ENCODE data around the gene STRIP2. TPM values are rescaled to one million over a fixed set of nuclear protein-coding genes. Genes with fewer than 3 reads are reported as not detected.
"Not testable (repeated sequence)": the region's sequence is repeated elsewhere in the genome, so short reads cannot be mapped to it uniquely, and the experiment has no call there.

The STRIP2 gene
- total RNA-seq, 2 donors from 2014 or later, result 0.67 to 2.1 TPM

DNA sequence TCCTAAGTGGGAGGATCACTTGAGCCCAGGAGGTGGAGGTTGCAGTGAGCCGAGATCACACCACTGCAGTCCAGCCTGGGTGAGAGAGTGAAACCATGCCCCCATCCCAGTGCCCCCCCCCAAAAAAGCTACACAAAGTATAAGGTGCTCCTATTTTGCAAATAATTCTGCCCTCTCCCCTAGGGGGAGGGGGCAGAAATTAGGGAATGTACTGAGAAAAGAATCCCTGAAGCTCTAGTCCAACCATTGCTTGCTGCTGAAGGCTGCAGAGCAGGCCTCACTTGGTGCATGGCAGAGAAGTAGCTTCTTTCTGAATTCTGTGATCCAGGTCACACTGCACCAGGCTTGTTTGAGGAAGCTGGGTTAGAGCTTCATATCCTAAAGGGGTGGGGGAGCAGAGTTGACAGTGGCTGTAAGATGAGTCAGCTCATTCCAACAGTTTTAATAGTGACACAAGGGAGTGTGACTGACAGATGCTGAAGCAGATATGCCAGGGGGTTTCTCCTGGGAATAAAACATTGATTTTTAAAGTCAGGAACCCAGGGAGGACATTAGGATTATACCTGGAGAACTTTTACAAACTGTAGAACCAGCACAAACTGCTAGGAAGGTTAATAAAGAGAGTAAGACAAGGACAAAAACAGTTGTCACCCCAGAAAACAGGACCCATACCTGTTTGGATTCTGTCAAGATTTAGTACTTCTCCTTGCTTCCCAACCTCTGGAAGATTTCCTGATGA lies 32.8 kb upstream of the STRIP2 start:
- Mint-ChIP-seq H3K4me3 (no peak overlapping the region), H3K36me3 (ENCODE audit: low read depth) (peaks cover 6% of the 10 kb centered on the region)
- no peak for DNase-seq

DNA sequence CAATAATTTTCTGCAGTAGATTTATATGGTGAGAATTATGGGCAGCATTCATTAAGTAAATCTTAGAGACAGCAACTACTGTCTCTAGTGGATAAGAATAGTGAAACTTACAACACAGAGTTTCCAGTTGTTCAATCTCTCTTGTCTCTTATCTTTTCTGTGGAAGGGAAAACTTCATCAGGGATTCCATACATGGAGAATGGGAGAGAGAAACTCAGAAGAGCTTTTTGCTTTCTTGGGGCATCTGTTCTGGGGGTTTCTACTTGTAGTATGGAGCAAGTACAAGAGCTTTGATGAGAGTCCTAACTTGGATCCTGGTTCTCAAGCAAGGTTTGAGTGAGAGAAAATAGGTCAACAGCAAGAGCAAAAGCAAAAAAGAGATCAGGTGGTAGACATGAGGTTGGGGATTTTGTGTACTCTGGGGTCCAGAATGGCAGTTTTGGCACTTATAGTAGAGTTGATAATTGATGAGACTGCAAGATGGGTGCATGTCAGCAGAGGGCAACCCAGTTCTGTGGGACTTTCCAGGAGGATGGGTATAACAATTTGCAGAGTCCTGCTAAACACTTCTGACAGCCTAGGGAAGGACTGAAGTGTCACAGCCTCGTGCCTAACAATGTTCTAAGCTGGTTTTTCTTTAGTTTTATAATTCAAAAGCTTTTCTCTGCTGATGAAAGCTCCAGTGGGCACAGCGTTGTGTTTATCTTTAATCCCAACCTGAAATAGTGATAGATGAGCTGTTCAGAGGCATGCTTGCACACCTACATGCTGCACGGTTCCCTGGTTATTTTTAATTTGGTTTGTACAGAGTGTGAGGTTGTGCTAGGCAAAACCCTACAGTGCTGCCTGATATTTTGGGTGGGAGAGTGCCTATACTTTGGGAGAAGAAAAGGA lies 32.0 kb upstream of the STRIP2 start:
- ATAC-seq, result no peak
- Mint-ChIP-seq H3K27ac (no peak overlapping the region), H3K27me3 (no peaks in the 10 kb centered on the region), H3K36me3 (ENCODE audit: low read depth) (peaks cover 6% of the 10 kb centered on the region), H3K4me3 (no peak overlapping the region), H3K4me1 (peaks cover 4% of the 10 kb centered on the region)
- H3K9me3 ChIP-seq (ENCODE audit: control insufficient read depth, low read length, poor library complexity, severe bottlenecking), result no peaks in the 10 kb centered on the region
- DNase-seq, result no peak

More for the DNA sequence above, 32.8 kb upstream of the STRIP2 start:
- Mint-ChIP-seq H3K4me1 (peaks cover 4% of the 10 kb centered on the region), H3K27me3 (no peaks in the 10 kb centered on the region), H3K27ac (no peak overlapping the region)
- ATAC-seq, result no peak
- H3K9me3 ChIP-seq (ENCODE audit: control insufficient read depth, low read length, poor library complexity, severe bottlenecking), result no peaks in the 10 kb centered on the region

DNA sequence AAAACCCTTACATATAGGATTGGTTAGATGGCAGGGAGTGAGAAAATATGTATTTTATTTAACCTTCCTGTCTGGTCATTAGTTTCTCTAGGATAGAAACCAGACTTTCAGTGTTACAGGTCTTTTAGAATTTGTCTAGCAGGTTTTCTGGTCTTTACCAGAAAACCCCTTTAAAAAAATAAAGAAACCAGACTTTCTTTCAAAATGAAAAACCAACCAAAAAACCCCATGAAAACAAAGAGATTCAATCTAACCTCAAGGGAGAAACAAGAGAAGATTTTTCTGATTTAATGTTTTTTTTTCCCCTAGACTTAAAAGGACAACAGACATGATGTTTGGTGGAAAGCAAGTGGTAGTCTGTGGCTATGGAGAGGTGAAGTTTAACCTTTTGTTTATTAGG lies 28.7 kb upstream of the STRIP2 start:
- ATAC-seq (no peak), DNase-seq (no peak)
- Mint-ChIP-seq H3K27me3 (no peaks in the 10 kb centered on the region), H3K27ac (no peak overlapping the region), H3K4me3 (no peak overlapping the region), H3K36me3 (ENCODE audit: low read depth) (peaks cover 14% of the 10 kb centered on the region), H3K4me1 (peaks cover 4% of the 10 kb centered on the region)
- no peaks in the 10 kb centered on the region for H3K9me3 ChIP-seq (ENCODE audit: control insufficient read depth, low read length, poor library complexity, severe bottlenecking)

DNA sequence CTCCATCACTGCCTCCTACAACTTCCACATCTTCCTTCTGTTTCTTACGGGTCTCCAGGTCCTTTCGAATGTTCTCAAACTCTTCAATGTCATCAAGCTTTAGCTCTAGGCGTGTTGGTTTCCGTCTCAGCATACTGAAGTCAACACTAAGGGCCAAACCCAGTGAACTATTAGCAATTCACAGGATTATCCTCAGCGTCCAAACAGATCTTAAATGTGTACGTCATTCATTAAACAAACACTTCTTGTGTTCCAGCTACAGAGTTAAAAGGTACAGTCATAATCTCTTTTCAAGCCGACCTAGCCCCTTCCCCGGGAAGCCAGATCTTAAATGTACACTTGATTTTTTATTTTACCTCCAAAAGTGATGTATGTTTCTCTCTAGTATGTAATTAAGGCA lies 24.0 kb upstream of the STRIP2 start:
- H3K36me3 Mint-ChIP-seq (ENCODE audit: low read depth), result peaks cover 23% of the 10 kb centered on the region
- ATAC-seq, result not testable (repeated sequence)

DNA sequence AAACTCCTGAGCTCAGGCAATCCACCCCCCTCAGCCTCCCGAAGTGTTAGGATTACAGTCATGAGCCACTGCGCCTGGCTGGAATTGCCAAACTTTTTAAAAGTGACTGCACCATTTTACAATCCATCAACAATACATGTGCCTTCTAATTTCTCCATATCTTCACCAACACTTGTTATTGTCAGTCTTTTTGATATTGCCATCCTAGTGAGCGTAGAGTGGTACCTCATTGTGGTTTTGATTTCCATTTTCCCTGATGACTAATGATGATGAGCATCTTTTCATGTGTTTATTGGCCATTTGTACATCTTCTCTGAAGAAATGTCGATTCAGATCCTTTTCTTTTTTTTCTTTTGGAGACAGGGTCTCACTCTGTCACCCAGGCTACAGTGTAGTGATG lies 21.7 kb upstream of the STRIP2 start:
- Mint-ChIP-seq H3K4me3 (no peak overlapping the region), H3K36me3 (ENCODE audit: low read depth) (peaks cover 20% of the 10 kb centered on the region), H3K4me1 (no peaks in the 10 kb centered on the region), H3K27ac (no peak overlapping the region), H3K27me3 (no peaks in the 10 kb centered on the region)
- ATAC-seq, result no peak
- no peak for DNase-seq
- no peaks in the 10 kb centered on the region for H3K9me3 ChIP-seq (ENCODE audit: control insufficient read depth, low read length, poor library complexity, severe bottlenecking)

More for the DNA sequence above, 24.0 kb upstream of the STRIP2 start:
- H3K4me3 Mint-ChIP-seq; H3K4me1 Mint-ChIP-seq; H3K9me3 ChIP-seq (ENCODE audit: control insufficient read depth, low read length, poor library complexity, severe bottlenecking); DNase-seq; H3K27me3 Mint-ChIP-seq: not testable (repeated sequence)
- peak overlapping the region; percentile 5 for H3K27ac Mint-ChIP-seq

DNA sequence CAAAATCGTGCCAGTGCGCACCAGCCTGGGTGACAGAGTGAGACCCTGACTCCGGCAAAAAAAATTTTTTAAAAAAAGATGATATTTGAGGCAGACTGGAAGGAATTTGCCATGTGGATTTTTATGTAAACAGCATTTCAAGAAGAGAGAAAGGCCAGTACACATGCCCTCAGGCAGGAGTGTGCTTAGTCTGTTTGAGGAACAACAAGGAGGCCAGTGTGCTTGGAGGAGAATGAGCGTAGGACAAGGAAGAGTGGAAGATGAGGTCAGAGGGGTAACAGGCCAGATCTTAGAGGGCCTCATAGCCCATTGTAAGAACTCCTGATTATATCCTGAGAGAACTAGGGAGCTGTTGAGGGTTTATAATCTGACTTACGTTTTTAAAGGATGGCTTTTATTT lies 17.2 kb upstream of the STRIP2 start:
- Mint-ChIP-seq H3K4me1 (no peaks in the 10 kb centered on the region), H3K27me3 (no peaks in the 10 kb centered on the region), H3K36me3 (ENCODE audit: low read depth) (peaks cover 11% of the 10 kb centered on the region), H3K27ac (no peak overlapping the region), H3K4me3 (no peak overlapping the region)
- H3K9me3 ChIP-seq (ENCODE audit: control insufficient read depth, low read length, poor library complexity, severe bottlenecking), result no peaks in the 10 kb centered on the region
- DNase-seq, result no peak
- no peak for ATAC-seq

DNA sequence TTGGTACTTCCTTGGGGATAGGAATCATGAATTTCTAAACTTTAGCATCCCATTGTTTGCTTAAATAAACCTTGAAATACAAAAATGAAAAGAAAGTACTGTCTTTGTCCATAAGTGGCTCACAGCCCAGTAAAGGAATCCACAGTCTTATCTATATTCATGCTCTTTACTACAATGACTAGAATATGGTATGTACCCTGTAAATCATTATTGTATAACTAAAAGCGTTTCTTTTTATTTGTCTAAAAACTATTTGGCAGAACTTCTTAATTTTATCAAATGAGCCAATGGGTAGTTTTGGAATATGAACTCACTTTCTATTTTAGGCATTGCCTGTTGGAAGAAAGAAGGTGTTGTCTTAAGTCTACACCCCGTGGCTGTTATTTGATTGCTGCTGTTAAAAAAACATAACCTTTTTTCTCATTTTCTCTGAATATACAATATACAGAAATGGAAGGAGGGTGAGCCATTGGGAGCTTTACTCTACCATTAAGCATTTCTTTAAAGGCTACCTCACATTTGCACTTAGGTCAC lies 12.4 kb upstream of the STRIP2 start:
- H3K4me1 Mint-ChIP-seq, result peaks cover 2% of the 10 kb centered on the region
- H3K4me3 Mint-ChIP-seq, result no peak overlapping the region
- no peaks in the 10 kb centered on the region for H3K27me3 Mint-ChIP-seq
- no peak overlapping the region for H3K27ac Mint-ChIP-seq
- ATAC-seq (no peak), DNase-seq (no peak)
- no peaks in the 10 kb centered on the region for H3K9me3 ChIP-seq (ENCODE audit: control insufficient read depth, low read length, poor library complexity, severe bottlenecking)
- peaks cover 7% of the 10 kb centered on the region for H3K36me3 Mint-ChIP-seq (ENCODE audit: low read depth)

DNA sequence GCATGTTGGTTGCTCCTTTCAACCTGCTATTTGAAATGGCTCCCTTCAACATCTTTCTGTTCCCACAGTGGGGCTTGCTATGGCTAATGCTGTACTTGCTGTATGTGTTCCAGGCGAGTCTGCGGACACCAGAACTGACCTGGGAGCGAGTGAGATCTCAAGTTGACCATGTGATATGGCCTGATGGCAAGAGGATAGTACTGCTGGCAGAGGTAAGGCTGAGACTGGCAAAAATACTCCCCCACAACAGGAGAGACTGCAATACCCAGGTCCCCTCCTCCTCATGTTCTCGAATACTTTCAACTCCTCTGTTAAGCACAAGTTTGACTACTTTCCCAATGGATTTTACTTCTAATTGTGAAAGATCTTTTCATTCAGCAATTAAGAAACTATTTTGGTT lies 11.5 kb upstream of the STRIP2 start:
- no peaks in the 10 kb centered on the region for H3K9me3 ChIP-seq (ENCODE audit: control insufficient read depth, low read length, poor library complexity, severe bottlenecking)
- H3K4me3 Mint-ChIP-seq, result no peak overlapping the region
- H3K27ac Mint-ChIP-seq, result no peak overlapping the region
- peaks cover 2% of the 10 kb centered on the region for H3K4me1 Mint-ChIP-seq
- ATAC-seq (no peak), DNase-seq (no peak)
- H3K27me3 Mint-ChIP-seq, result no peaks in the 10 kb centered on the region
- H3K36me3 Mint-ChIP-seq (ENCODE audit: low read depth), result peaks cover 7% of the 10 kb centered on the region

DNA sequence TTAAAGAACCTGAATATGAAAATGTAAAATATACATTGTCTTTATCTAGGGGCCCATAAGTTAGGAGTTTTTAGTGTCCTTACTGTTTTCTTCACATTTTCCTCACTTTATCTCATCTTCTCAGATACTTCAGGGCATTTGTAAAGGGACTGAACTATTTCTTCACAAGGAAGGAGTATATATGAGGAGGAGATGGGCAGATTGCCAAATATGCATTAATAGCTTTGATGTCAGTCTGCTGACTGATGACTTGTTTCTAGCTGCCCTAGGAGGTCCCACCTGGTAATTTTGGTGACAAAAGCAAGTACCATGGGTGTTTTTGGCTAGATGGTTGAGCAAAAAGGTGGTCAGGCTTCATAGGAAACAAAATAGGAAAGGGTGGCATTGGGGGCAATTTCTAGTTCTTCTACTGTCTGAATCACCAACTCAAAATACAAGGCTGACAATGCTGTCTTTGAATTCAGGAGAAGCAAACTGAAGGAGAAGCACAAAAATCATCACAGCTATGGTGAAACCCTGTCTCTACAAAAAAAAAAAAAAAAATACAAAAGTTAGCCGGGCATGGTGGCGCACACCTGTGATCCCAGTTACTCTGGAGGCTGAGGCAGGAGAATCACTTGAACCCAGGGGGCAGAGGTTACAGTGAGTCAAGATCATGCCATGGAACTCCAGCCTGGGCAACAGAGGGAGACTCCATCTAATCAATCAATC lies 10.4 kb upstream of the STRIP2 start:
- H3K9me3 ChIP-seq (ENCODE audit: control insufficient read depth, low read length, poor library complexity, severe bottlenecking), result no peaks in the 10 kb centered on the region
- DNase-seq (no peak), ATAC-seq (no peak)
- Mint-ChIP-seq H3K27me3 (no peaks in the 10 kb centered on the region), H3K36me3 (ENCODE audit: low read depth) (peaks cover 10% of the 10 kb centered on the region), H3K4me1 (peaks cover 2% of the 10 kb centered on the region), H3K4me3 (no peak overlapping the region), H3K27ac (no peak overlapping the region)

DNA sequence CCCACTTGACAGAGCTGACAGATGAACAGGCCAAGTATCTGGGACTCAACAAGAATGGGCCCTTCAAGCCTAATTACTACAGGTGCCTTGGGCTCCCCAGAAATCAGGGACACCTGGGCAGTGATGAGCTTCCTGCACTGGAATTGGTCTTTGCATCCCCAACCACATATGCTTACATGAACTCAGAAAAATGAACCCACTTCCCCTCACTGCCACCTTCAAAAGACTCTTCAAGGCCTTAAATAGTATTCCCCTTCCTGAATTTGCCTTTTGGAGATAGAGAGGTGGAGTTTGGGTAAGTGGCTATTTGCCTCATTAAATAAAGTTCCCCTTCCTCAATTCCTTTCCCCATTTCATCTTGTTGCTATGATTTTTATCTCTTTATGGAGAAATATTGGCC lies 7.8 kb upstream of the STRIP2 start:
- no peaks in the 10 kb centered on the region for H3K27me3 Mint-ChIP-seq
- no peak for ATAC-seq
- no peak for DNase-seq
- peaks cover 12% of the 10 kb centered on the region for H3K36me3 Mint-ChIP-seq (ENCODE audit: low read depth)
- H3K27ac Mint-ChIP-seq, result no peak overlapping the region
- peaks cover 2% of the 10 kb centered on the region for H3K4me1 Mint-ChIP-seq
- peak overlapping the region; percentile 19 for H3K4me3 Mint-ChIP-seq
- no peaks in the 10 kb centered on the region for H3K9me3 ChIP-seq (ENCODE audit: control insufficient read depth, low read length, poor library complexity, severe bottlenecking)

DNA sequence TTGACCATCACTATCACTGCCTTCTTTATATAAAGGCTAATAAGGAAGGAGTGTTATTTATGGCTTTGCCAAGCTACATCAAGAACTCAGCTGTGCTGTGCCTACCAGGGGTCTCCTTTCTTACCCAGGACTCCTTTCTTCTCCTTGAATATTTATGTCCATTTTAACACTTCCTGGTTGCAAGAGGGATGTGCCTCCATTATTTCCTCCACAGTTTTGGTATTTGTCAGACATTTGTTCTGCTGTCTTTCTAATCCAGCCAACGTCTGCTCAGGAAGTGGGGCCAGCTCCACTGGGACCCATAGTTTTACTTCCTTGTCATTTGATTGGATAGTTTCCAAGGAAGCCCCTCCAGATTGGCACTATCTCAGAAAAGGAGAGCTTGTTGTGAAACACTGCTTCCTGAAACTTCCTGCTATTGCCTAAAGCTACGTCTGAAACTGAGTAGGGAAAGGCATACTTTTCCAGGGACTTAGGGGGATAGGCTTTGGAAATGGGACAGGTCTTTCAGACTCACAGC lies 6.6 kb upstream of the STRIP2 start:
- ATAC-seq (no peak), DNase-seq (no peak)
- Mint-ChIP-seq H3K4me3 (no peak overlapping the region), H3K36me3 (ENCODE audit: low read depth) (peaks cover 12% of the 10 kb centered on the region), H3K27ac (no peak overlapping the region), H3K4me1 (peaks cover 2% of the 10 kb centered on the region), H3K27me3 (peaks cover 1% of the 10 kb centered on the region)
- H3K9me3 ChIP-seq (ENCODE audit: control insufficient read depth, low read length, poor library complexity, severe bottlenecking), result no peaks in the 10 kb centered on the region

DNA sequence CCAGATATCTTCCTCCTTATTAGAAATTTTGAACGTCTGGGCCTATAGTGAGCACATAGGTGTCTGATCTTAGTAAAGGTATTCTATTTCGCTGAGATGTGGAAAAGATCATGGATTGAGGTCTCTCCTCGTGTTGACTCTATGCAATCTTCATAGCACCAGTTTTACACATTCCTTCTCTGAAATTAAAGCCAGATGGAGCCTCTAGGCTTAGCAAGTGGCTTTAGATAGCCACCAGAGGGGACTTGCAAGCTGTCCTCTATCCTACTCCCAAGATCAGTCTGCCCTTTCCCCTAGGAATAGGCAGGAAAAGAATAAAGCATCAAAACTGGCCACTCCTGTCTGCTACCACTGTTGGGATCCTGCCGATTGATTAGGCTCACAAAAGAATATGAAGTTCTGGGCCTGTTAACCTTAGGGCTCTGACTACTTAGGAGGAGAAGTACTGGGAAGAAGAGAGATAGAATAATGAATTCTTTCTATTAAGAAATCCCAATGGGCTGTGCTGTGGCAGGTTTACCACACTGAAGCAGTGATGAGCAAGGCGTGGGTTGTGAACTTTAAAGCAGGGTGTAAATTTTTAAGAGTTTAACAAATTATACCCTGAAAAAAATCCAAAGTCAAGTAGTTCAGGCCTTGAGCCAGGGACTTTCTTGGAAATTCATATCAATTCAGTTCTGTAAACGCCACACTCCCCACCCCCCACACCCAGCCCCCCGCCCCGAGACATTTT lies 2.2 kb upstream of the STRIP2 start:
- Mint-ChIP-seq H3K27me3 (peaks cover 30% of the 10 kb centered on the region), H3K4me1 (peaks cover 10% of the 10 kb centered on the region), H3K27ac (no peak overlapping the region), H3K4me3 (no peak overlapping the region), H3K36me3 (ENCODE audit: low read depth) (peaks cover 8% of the 10 kb centered on the region)
- ATAC-seq (no peak), DNase-seq (no peak)
- no peaks in the 10 kb centered on the region for H3K9me3 ChIP-seq (ENCODE audit: control insufficient read depth, low read length, poor library complexity, severe bottlenecking)
